ENCODE results near the gene MFSD12.
"Not testable (repeated sequence)": the region's sequence is repeated elsewhere in the genome, so short reads cannot be mapped to it uniquely, and the experiment has no call there.

DNA sequence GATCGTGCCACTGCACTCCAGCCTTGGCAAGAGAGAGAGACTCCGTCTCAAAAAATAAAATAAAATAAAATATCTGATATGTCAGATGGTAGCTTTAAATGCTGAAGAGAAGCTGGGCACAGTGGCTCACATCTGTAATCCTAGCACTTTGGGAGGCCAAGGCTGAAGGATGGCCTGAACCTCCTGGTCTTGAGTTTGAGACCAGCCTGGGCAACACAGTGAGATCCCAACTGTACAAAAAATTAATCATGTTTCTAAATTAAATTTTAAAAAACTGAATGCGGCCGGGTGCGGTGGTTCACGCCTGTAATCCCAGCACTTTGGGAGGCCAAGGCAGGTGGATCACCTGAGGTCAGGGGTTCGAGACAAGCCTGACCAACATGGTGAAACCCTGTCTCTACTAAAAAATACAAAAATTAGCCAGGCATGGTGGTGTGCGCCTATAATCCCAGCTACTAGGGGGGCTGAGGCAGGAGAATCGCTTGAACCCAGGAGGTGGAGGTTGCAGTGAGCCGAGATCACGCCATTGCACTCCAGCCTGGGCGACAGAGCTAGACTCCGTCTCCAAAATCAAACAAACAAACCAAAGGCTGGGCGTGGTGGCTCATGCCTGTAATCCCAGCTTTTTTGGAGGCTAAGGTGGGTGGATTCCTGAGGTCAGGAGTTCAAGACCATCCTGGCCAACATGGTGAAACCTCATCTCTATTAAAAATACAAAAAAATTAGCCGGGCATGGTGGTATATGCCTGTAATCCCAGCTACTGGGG, 26.8 kb upstream of the MFSD12 start:
- TF ChIP-seq, protein P1, sequence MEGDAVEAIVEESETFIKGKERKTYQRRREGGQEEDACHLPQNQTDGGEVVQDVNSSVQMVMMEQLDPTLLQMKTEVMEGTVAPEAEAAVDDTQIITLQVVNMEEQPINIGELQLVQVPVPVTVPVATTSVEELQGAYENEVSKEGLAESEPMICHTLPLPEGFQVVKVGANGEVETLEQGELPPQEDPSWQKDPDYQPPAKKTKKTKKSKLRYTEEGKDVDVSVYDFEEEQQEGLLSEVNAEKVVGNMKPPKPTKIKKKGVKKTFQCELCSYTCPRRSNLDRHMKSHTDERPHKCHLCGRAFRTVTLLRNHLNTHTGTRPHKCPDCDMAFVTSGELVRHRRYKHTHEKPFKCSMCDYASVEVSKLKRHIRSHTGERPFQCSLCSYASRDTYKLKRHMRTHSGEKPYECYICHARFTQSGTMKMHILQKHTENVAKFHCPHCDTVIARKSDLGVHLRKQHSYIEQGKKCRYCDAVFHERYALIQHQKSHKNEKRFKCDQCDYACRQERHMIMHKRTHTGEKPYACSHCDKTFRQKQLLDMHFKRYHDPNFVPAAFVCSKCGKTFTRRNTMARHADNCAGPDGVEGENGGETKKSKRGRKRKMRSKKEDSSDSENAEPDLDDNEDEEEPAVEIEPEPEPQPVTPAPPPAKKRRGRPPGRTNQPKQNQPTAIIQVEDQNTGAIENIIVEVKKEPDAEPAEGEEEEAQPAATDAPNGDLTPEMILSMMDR (IDR thresholded peaks at IDR 0.05; ENCODE audit: insufficient read depth, low read depth, low read length) = not testable (repeated sequence)
- not testable (repeated sequence) for TF ChIP-seq EZH2 (IDR thresholded peaks at IDR 0.05; ENCODE audit: insufficient read depth, low read length)

Measured in astrocyte (in vitro differentiated cells and primary cell).